ENCODE measurements around the gene ABHD12B.

The ABHD12B gene

DNA sequence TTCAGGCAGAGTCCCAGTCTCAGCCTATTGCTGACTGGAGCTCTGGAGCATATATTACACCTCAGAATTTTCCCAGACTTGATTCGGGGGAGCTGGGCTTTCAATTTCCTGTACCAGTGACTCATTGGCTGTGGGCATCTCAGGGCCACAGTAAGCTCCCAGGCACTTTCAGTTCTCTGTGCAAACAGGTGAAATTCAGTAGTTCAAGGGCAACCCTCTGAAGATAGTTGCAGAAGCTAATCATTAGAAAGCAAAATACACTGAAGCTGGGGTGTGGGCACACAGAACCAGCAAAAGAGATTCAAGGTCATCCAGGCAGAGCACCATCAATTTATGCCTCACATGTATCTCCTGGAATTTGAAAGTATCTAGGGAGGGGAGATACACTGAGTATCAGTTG is 32.8 kb upstream of the ABHD12B start:
- no peak for DNase-seq

DNA sequence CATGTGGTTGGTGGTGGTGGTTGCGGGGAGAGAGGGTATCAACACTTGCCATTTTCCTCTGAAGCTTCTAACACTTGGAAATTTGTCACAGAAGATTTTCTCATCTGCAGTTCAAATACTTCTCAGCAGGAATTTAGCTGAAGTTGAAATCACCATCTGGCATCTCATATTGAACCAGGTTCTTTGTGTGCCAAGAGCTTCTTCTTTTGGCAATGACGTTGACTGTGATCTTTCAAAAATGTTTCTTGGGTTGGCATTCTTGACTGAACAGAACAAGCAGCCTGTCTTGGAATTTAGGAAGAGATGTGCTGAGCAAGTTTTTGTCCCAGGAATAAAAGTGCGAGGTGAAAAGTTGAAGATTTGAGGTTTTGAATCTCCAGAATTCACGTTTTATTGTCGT is 32.2 kb upstream of the ABHD12B start:
- DNase-seq: no peak

DNA sequence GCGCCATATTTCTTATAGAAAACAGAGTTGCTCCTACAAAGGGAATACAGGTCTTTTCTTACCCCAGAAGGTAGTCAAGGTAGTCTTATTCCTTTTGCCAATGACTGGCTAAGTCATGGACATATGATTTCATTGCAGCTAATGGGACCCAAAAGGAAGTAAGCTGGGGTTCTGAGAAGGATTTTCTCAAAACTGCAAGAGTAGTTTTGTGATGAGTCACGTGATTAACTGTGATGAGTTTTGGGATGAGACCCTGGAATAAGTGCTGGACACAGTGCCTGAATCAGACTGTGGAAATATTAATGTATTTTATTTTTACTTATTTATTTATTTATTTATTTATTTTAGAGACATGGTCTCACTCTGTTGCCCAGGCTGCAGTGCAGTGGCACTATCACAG is 27.5 kb upstream of the ABHD12B start:
- DNase-seq: no peak

DNA sequence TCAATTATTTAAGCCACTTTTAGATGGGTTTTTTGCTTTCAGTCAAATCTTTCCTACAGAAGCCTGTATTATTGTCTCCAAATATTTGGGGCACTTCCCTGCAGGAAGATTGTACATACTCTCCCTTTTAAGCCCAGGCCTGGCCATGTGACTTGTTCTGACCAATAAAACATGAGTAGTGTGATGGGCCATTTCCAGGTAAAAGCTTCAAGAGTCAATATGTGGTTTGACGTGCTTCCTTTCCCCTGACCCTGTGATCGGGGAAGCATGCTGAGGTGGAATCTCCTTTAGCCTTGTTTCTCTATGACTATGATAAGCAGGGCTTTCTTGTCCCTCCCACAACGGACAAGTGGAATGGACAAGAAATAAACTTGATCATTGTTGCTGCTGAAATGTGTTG is 26.7 kb upstream of the ABHD12B start:
- DNase-seq: no peak

DNA sequence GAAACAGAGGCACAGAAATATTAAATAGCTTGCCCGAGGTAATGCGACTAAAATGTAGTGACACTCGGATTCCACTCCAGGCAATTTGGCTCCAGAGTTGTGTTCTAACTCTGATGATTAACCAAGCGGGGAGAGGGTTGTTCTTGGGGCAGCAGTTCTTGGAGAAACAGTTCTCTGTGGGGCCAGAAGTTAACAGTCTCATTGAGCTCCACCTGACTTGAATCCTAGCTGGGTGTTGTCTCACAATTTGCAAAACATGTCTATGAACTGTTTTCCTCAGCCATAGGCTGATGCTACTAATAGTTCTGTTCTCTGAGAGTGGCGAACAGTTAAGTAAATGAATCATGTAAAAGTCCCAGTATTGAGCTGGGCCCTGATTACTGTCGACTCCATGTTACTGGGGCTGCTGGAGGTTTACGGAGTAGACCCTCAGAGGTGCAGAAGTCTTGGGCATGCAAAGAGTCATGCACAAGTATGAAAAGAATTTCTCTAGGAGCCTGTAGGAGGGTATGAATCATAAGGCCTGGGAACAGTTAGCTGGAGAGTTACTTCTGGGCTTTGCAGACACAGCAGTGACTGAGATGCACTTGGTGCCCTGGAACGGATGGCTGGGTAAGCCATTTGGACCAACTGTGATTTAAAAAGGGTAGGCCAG is 25.5 kb upstream of the ABHD12B start:
- DNase-seq: no peak

DNA sequence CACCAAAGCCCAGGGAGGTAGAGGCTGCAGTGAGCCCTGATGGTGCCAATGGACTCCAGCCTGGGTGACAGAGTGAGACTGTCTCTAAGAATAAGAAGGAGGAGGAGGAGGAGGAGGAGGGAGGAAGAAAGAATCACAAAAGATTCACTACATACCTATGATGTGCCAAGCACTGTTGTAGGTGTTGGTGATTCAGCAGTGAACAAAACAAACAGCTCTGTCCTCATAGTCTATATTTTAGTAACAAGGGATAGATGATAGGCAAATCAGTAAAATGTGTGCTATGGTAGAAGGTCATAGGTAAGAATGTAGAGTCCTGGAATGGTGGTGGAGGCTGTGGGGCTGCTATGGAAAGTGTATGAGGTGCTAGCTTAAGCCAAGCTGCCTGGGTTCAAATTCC is 18.0 kb upstream of the ABHD12B start:
- no peak for DNase-seq

DNA sequence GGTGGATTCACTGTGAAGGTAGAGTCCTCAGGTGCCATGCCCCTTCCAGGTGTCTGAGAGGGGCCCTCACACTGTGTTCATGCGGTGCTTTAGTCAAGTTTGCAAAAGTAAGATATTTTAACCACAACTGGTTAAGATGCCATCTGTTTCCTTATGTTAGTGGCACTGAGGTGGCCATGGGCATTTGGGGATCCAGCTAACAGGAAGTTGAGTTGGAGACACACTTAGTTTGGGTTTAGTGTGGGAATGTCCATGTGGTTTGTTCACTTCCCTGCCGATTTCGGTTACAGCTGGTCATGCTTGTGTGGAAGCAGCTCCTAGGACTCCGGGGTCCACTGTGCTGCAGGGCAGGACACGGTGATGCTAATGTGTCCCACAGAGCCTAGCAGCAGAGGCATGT is 17.3 kb upstream of the ABHD12B start:
- DNase-seq: peak in 3 of 4 experiments; percentile 41 to 52 (median 51)

DNA sequence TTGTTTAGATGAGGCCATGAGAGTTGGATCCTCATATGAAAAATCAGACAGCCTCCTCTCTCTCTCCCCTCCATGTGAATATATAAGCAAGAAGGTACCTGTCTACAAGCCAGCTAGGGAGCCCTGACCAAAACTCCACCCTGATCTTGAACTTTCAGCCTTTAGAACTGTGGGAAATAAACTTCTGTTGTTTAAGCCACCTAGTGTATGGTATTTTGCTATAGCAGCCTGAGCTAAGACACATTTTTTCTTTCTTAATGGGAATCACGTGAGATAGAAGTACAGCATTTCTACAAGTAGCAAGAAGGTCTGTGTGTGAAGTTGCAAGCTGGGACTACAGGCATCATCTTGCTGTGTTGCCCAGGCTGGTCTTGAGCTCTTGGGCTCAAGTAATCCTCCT is 16.3 kb upstream of the ABHD12B start:
- DNase-seq: no peak

DNA sequence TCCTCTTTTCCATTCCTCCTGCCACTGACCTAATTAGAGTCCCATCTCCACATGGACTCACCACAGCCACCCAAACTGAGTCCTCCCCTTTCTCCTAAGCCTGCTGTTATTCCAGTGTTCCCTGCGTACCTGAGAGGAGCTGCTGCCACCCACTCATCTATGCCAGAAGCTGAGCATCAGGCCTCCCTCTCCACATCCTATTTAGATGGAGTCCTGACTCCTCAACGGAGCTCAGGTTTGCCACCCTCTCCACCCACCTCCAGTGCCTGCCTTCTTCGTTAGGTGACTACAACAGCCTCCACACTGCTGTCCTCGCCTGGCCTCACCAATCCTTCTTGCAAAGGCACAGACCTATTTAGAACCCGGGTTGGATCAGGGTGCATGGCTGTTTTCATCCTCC is 15.2 kb upstream of the ABHD12B start:
- no peak for DNase-seq

DNA sequence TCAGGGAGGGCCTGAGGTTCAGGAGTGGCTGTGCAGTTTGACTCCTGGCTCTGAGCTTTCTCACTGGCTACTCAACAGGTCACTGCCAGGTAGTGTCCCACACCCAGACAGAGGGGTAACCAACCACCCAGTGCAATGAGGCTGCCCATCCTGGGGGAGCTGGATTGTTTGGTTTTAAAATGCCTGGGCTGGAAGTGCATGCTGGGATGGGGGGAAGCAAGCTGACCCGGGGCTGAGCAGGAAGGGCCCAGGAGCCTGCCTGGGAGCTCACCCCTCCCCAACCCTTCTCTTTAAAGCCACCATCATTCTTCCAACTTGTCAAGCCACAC is 12.6 kb upstream of the ABHD12B start:
- DNase-seq: no peak

DNA sequence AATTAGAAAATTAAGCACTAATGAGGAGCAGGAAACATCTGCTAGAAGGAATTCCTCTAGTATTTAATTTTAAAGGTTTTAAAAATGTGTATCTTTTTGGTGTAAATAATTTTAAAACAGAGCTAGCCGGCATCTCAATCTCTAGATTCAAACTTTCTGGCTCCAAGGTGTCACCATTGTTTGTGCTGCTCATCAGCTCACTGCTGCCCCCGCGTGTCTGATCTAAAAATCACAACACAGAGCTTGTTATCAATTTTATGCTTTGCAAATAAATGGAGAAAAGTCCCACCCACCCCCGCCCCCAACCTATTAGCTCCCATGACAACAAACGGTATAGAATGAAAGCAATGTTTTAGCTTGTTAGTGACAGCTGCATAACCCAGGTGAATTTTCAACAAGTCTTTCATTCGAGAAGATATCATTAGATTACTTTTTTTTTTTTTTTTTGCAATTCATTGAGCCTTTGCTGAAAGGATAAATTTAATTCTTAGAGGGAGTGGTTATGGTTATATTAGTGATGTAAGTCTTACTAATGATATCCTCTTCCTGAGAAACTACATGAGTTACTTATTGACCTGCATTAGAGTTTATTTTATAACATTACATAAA is 11.3 kb upstream of the ABHD12B start:
- DNase-seq: peak; percentile 85 to 92 (median 88)

DNA sequence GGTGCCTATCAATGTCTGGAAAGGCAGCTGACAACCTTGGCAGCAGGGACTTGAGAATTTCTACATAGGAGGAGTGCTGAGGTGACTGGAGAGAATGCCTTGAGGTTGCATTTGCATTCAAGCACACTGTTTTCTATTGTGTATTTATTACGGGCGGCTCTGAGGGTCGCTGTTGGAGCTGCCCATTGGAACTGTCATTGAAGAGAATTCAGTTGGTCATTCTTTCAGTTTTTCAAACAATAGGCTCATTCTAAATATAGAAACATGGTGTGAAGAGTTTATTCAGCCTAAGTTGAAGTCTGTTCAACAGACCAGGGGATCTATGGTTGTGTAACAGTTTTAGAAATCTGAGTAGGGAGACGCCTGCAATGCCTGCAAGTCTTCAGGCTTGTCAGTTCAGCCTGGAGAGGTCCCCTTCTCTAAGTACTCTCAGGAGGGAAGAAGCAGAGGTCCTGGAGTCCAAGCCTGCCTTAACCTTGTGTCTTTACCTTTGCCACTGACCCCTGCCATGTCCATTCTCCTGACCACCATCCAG is 9.8 kb upstream of the ABHD12B start:
- no peak for DNase-seq

DNA sequence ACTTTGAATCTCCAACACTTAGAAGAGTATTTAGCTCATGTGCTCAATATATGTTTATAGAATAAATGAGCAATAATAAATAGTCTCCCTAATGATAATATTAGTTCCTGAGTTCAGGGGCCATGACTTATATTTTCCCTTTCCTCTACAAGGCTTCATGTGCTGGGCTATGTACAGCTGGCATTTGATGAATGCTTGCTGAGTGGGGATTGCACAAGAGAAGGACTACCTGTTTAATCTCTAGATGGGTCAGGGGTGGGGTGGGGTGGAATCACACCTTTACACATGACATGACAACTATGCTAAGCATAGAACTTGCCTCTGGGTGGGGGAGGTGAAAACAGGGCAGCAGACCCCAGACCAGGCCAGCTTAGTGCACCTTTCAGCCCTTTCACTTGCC is 7.6 kb upstream of the ABHD12B start:
- no peak for DNase-seq

DNA sequence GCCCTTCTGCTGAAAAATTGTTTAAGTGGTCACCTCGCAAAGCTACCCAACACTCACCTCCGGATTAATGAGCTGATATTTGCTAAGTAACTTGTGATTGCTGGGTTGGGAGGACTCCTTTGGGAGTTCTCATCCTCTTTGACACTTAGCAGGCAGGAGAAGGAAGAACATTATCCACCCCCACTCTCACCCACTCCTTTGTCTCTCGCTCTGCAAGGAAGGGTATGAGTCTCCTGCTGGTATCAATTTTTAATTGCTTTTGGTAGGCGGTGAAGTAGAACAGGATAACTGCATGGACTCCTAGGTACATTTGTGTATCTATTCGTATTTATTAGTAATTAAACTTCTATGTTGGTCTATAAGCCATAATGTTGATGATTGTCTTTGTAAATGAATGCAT is 6.9 kb upstream of the ABHD12B start:
- DNase-seq: peak in 3 of 4 experiments; percentile 7 to 32 (median 22)

DNA sequence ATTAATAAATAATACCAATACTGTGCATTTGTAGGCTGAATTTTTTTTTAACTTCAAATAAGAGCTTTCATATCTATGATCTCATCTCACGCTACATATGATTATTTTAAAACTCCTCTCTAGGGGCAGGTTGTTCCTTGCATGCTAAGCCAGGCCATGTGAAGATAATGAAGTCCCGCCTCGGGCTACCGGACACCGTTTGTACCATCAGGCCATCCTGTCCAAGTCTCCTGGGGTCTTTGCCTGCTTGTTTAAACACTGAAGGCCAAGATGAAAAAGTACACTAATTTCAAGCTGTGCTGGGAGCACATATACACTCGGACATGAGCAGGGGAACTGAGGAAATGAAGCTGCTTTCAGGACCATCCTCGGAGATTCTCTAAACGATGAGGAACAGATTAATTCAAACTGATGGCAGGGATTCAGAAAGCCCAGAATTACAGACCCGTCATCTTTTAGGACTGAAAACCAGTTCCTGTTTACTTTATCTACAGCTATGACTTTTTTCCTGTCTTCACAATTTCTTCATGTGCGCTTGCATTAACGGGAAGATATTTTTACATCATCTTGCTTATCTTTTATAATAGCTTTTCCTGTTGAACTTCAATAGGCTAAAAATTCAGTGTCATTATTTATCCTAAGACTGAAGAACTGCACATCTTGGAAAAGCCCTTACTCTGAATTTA is 6.3 kb upstream of the ABHD12B start:
- peak in 2 of 4 experiments; percentile 38 to 42 for DNase-seq

DNA sequence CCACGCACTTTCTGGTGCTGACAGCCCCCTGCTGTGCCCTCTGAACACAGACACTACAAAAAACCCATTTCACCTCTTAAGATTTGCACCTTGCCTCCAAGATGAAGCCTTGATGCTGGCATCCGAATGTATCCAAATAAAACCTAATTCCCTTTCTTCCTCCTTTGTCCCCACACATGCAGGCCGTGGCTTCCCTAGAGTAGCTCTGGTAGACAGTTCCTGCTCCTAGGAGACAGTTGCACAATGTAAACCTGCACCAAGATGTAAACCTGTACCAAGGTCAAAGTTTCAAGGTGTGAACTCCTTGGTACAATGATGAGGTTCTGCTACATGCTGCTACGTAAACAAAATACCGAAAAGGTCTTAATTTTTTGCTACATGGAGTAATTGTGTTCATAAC is 625 bp upstream of the ABHD12B start:
- peak in 3 of 4 experiments; percentile 13 to 28 (median 24) for DNase-seq

DNA sequence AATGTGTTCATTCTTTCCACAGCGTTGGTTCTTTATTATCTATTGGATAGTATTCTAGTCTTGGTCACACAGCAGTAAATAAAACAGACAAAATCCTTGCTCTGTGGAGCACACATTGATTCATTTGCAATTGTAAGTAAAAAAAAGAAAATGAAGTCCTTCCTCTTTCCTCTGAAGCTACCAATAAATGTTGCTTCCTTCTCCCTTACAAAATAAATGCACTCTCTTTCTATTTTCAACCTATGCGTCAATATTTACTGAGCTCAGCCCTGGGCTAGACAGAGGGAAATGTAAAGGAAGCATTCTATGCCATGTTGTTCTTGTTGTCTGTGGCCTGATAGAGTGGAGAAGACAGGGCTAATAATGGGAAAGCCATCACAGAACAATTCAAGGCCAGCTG is 2.9 kb downstream of the ABHD12B start:
- DNase-seq: peak in 3 of 4 experiments; percentile 29 to 73 (median 66)

DNA sequence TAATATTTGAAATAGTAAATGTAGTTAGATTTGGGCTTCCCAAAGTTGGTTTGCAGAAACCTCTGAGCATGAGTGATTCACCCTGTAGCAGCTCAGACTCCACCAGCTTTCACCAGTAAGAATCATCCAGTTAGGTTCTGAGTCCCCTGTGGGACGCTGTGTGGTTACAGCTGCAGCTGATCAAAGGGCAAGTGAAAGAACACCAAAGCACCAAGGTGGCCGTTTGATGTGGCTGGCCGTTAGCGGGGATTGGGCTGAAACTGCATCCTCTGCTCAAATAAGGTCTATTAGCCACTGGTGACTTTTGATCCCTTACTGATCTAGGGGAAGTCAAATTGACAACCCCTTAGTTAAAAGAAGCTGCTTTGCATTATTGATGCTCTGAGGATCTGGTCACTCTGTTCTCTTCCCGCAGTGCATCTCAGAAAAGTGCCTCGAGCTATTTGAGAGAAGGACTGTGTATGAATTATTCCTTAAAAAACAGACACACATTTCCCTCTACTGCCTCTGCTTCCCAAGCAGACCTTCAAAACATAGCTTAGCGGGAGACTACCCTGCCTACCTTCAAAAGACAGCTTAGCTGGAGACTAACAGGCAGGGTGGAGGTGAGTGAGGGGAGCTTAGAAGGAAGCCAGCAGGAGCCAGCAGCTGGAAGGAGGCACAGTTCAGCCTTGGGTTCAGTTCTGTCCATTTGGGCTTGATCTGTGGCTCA is 3.7 kb downstream of the ABHD12B start:
- DNase-seq: no peak

DNA sequence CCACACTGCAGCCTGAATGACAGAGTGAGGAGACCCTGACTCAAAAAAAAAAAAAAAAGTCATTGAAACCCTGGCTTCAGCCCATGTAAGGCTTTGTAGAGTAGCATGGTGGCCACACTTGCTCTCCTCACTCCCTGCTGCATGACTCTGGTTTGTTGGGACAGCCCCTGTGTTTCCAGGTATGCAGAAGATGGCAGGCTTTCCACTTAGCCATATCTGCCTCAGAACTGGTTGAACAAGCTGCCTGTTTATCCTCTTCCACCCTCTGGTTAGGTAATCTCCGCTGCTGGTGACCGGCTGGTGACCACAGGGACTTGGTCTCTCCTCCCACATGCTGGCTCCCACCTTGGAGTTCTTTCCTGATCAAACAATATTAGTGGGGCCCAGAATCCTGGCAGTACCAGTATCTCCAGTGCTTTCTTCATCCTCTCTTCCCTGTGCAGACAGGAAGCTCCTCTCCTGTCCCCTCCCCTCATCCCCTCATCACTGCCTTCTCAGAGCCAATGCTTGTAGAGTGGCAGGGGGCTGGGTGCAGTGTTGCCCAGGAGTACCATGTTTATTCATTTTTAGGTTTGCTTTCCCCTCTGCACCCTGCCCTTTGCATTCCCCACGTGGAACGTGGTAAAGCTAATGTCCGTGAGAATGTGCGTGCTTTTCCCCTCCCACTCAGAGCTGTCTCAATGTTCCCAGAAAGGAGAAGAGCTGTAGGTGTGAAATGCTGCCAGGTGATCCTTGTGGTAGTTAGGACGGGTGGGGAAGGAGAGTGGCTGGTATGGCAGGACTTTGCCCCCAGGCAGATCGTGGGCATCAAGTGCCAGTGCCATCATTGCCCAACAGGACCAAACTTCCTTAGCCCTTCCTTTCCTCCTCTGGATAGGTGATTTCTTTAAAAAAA is 11.3 kb downstream of the ABHD12B start:
- no peak for DNase-seq

DNA sequence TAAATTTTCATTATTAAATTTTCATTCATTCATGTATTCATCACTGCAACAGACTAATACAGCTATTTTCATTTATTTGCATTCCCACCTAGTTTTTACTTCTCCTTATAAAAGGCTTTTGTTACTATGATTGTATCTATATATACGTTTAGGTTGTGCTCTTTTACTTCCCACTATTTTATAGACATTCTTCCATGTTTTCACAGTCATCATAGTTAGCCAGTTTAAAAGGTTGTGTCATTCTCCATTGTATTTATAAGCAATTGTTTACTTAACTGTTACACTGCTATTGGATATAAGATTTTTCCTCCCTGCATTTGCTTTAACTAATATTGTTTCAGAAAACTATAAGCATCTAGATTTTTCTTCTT is 12.0 kb downstream of the ABHD12B start:
- no peak for DNase-seq

DNA sequence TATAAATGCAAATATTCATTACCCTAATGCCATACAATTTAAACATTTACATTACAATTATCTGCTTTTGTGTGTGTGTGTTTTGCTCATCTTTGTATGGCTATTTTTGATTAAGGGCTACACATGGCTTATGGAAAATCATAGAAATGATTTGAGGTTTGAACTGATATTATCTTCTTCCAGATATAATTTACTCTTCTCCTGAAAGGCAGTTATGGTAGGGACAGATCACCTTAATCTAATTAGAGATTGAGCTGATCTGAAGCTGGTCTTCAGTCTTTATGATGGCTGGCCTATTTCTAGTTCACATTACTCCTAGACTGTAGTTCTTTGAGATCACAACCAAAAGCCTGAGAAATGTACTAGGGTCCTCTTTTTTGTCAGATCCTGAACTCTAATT is 15.6 kb downstream of the ABHD12B start:
- no peak for DNase-seq

DNA sequence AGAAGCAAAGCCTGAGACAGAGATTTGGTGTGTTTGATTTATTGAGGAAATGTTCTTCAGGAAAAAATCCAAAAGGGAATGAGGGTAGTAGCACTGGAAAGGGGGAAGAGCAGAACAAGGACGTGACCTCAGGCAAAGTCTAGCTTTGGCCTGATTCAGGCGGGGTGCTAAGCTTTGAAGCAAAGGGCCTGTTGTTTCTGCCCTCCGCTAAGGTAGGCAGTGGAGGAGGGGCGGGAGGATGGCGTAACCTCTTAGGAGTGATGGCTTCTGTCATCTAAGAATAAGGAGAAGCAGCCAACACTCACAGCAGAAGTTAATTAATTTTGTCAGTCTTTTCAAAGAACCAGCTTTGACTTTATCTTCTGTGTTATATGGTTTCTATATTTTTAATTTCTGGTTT is 20.4 kb downstream of the ABHD12B start:
- DNase-seq: no peak
